Spinal cord (tissue), 10 donors: Measurements from ENCODE around the gene FKBP10. TPM values are rescaled to one million over a fixed set of nuclear protein-coding genes. Genes with fewer than 3 reads are reported as not detected.

Experiments
- DNase-seq, 6 donors: peaks; one replicate each; pipeline versions ENCODE4 v3.0.0 to v3.0.0-alpha.2; 2013 to 2015; ENCODE audit warnings: low spot score in 6 of 6, low read depth in 4 of 6
- H3K27ac ChIP-seq: one replicate; pipeline ENCODE4 v1.5.1; 2013; ENCODE audit warnings: low read depth, low read length, control low read depth
- H3K27me3 ChIP-seq: one replicate; pipeline ENCODE4 v1.6.1; 2013; ENCODE audit warnings: low read length; ENCODE audit not compliant: control insufficient read depth, insufficient read depth
- H3K36me3 ChIP-seq: one replicate; pipeline ENCODE4 v1.6.1; 2013; ENCODE audit warnings: low read length; ENCODE audit not compliant: control insufficient read depth, insufficient read depth
- H3K4me1 ChIP-seq: one replicate; pipeline ENCODE4 v1.6.1; 2013; ENCODE audit warnings: low read length; ENCODE audit not compliant: control insufficient read depth, insufficient read depth
- H3K4me3 ChIP-seq: one replicate; pipeline ENCODE4 v1.5.1; 2013; ENCODE audit warnings: low read depth, low read length, control low read depth
- H3K9me3 ChIP-seq: one replicate; pipeline ENCODE4 v1.6.1; 2013; ENCODE audit warnings: low read length; ENCODE audit not compliant: control insufficient read depth, insufficient read depth
- WGBS: methylation state at CpG from one replicate; pipeline ENCODE4 v1.1.5; 2013; ENCODE audit warnings: missing lambda C conversion rate; ENCODE audit not compliant: insufficient coverage; 5-methylcytosine and 5-hydroxymethylcytosine counted together
- polyA plus RNA-seq, 2 donors: library from polyadenylated mRNA; unstranded; fragments of 120-200 nt; gene quantifications; one replicate each; pipeline ENCODE4 v1.2.1, GENCODE V29; 2013; ENCODE audit not compliant: insufficient read length in 2 of 2
- total RNA-seq, 2 donors: library from RNA; depleted of rRNA in 1 of 2; stranded (reverse); fragments of 120-200 nt in 1 of 2; fragments of >200 nt in 1 of 2; gene quantifications; one replicate each; pipeline versions ENCODE4 v1.2.3 to v1.2.4, GENCODE V29; 2013 to 2014
- donor health status: healthy.

Gene FKBP10
- total and polyA plus RNA-seq, 4 donors = 56.6 to 125 (median 87.2) TPM

DNA sequence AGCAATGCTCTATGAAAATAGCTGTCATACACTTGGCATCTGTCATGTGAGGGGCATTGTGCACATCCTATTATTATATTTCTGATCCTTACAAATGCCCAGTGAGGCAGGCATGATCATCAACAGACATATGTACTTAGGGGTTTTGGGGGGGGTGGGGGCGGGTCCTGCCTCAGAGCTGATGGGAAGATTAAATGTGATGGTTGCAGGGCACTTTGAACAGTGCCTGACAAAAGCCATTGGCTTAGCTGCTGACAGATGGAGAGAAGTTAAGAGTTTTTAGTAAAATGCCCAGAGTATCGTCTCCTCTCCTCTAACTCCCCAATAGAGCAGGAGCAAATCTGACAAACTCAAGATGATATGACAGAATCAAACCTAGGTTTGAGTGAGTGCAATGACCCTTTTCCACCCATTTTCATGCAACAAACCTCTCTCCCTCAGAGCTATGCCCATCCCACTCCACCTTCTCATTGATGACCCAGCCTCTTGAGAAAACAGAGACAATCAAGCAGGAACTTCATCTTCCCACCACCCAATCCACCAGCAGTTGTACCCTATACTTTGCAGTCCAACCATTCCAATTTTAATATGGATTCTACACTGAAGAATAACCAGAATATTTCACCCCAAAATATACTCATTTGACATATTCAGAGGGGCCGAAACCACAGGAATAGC is 47.6 kb downstream of the FKBP10 start:
- Histone ChIP-seq H3K4me3 (no peak overlapping the region), H3K27ac (no peak overlapping the region), H3K9me3 (no peaks in the 10 kb centered on the region), H3K36me3 (no peaks in the 10 kb centered on the region), H3K4me1 (peaks cover 11% of the 10 kb centered on the region), H3K27me3 (no peaks in the 10 kb centered on the region)
- 62% methylated on average over 2 of the region's 3 CpGs for WGBS
- no peak for DNase-seq

DNA sequence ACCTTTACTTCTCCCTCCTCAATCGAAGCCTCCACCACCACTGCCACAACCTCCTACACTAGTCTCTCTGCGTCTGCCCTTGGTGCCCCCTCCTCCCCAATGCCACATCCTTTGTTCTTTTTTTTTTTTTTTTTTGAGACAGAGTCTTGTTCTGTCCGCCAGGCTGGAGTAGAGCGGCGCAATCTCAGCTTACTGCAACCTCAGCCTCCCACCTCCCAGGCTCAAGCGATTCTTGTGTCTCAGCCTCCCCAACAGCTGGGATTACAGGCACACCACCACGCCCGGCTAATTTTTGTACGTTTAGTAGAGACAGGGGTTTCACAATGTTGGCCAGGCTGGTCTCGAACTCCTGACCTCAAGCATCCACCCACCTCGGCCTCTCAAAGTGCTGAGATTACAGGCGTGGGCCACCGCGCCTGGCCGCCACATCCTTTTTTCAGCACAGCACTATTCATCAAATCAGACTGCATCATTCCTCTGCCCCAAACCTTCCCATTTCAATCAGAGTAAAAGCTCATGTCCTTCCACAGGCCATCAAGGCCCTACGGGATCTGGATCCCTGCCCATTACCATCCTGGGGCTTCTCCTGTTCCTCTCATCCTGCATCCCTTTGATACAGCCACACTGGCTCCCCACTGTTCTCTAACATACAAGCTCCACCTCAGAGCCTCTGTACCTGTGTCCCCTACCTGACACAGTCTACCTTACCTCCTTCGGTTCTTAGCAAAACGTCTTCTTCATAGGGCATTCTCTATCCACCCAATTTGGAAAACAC is 50.5 kb downstream of the FKBP10 start:
- Histone ChIP-seq H3K36me3 (peaks cover 9% of the 10 kb centered on the region), H3K27me3 (no peaks in the 10 kb centered on the region), H3K4me3 (peak overlapping the region; percentile 89), H3K9me3 (no peaks in the 10 kb centered on the region), H3K4me1 (peaks cover 11% of the 10 kb centered on the region), H3K27ac (no peak overlapping the region)
- 46% methylated on average over 13 of the region's 18 CpGs for WGBS
- DNase-seq = peak in 1 of 6 donors; percentile 51

DNA sequence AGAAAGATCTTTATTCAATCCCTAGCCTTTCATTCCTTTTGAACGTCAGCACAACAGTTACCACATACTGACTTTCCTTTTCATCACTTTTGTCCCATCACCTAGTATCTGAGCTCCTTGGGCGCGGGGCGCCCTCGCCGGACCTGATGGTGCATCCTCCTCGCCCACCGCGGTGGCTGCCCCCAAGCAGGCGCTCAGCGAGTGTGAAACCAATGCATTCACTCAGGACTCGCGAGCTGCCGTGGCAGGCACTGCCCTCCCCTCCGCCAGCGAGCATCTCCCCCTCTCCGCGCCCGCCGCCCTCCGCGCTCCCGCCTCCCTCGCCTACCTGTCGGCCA is 51.7 kb downstream of the FKBP10 start:
- peak in 3 of 6 donors; percentile 11 to 27 (median 15) for DNase-seq
- no peaks in the 10 kb centered on the region for H3K27me3 ChIP-seq
- H3K36me3 ChIP-seq = peaks cover 13% of the 10 kb centered on the region
- no peaks in the 10 kb centered on the region for H3K9me3 ChIP-seq
- peak overlapping the region; percentile 89 for H3K4me3 ChIP-seq
- peaks cover 11% of the 10 kb centered on the region for H3K4me1 ChIP-seq
- H3K27ac ChIP-seq = peak overlapping the region; percentile 92
- WGBS = 0% methylated on average over 25 of the region's 25 CpGs

DNA sequence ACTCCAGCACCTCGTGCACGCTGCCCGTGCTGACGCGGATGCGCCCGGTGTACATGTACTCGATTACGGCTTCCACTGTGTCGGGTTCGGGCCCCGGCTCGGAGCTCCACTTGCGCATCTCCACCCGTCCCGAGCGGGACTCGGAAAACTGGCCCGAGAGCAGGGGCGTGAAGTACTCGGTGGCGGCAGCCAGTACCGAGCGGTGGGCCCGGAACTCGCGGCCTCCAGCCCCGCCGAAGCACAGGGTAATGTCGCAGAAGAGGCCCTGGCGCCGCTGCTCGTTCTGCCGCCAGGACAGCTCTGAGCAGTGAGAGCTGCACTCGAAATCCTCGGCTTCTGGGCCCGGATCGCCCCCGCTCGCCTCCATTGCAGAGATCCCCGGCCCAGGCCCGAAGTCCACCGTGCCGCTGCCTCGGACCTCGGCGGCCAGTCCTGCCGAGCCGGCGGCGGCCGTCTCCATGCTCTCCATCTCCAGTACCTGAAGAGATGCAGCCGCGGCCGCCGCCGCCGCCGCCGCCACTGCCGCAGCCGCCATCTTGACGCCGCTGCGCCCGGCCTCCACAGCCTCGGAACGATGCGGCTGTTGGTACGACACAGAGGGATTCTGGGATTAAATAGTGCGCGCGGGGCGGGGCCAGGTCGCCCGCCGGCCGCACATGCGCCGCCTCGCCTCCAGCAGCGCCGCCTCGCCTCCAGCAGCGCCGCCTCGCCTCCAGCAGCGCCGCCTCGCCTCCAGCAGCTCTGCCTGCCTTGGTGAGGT is 52.2 kb downstream of the FKBP10 start, which contains the start of gene KLHL11:
TSS of gene KLHL11 (minus strand) at position 588 of the 760 bp plus-strand sequence. CDS start at position 535, 53 bp downstream.
- WGBS = under 1% methylated on average over 87 of the region's 90 CpGs
- peaks cover 11% of the 10 kb centered on the region for H3K4me1 ChIP-seq
- peak within 1 kb of the TSS; percentile 92 for H3K27ac ChIP-seq
- peak; percentile 68 to 97 (median 86) for DNase-seq
- H3K9me3 ChIP-seq = no peaks in the 10 kb centered on the region
- no peaks in the 10 kb centered on the region for H3K27me3 ChIP-seq
- peak within 1 kb of the TSS; percentile 89 for H3K4me3 ChIP-seq
- peaks cover 18% of the 10 kb centered on the region for H3K36me3 ChIP-seq

DNA sequence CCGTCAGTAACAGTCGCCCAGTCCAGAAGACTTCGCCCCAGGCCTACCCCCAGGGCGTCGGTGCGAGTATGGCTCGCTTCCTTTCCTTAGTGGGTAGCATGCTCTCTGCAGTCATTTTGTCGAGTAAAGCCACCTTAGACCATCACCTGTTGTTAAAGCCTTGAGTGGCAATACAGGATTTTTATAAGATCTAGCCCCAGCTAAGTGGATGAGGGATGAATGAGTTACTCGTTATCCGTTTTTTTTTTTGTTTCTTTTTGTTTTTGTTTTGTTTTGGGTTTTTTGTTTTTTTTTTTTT is 52.7 kb downstream of the FKBP10 start:
- Histone ChIP-seq H3K4me1 (peaks cover 11% of the 10 kb centered on the region), H3K27ac (peak overlapping the region; percentile 92), H3K4me3 (peak overlapping the region; percentile 41), H3K27me3 (no peaks in the 10 kb centered on the region), H3K36me3 (peaks cover 21% of the 10 kb centered on the region), H3K9me3 (no peaks in the 10 kb centered on the region)
- DNase-seq = no peak
- WGBS = 0% methylated on average over 7 of the region's 10 CpGs

DNA sequence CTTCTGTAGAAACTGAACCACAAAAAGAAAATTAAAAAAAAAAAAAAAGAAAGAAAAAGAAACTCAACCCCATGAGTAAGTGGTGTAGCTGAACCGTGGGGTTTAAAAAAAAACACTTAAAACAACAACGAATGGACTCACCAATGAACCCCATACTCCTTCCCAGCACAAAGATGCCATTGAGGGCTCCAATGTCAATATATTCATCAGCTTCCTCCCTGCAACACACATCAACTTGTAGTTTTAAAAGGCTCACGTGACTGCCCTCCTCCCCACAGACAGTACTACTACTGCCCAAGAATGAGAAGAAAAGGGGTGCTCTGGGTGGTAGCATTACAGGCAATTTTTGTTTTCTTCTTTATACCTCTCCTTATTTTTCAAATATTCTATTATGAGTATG is 55.8 kb downstream of the FKBP10 start:
- H3K9me3 ChIP-seq = no peaks in the 10 kb centered on the region
- peaks cover 51% of the 10 kb centered on the region for H3K36me3 ChIP-seq
- H3K27ac ChIP-seq = no peak overlapping the region
- DNase-seq = peak in 1 of 6 donors; percentile 7
- no peak overlapping the region for H3K4me3 ChIP-seq
- H3K27me3 ChIP-seq = no peaks in the 10 kb centered on the region
- 83% methylated on average over 1 of the region's 3 CpGs for WGBS
- peaks cover under 1% of the 10 kb centered on the region for H3K4me1 ChIP-seq

DNA sequence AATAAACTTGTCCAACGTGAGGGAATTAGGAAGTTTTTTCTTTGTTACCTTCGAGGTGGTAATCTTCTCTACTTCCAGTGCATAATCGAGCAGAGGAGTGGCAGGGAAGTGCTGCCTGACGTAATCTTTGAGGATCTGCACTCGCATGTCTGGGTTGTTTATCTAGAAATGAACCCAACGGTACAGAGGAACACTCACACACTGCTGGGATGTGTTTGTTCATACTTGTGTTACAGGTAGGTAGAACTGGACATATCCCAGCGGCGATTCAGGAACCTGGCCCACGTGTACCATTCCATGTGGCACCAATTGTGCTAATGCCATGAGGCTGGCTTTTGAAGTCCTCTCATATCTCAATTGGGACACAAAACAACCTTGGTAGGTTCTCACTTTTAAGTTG is 56.6 kb downstream of the FKBP10 start:
- Histone ChIP-seq H3K4me3 (no peak overlapping the region), H3K4me1 (no peaks in the 10 kb centered on the region), H3K27ac (no peak overlapping the region), H3K36me3 (peaks cover 59% of the 10 kb centered on the region), H3K9me3 (no peaks in the 10 kb centered on the region), H3K27me3 (no peaks in the 10 kb centered on the region)
- no peak for DNase-seq
- WGBS = 98% methylated on average over 6 of the region's 9 CpGs

DNA sequence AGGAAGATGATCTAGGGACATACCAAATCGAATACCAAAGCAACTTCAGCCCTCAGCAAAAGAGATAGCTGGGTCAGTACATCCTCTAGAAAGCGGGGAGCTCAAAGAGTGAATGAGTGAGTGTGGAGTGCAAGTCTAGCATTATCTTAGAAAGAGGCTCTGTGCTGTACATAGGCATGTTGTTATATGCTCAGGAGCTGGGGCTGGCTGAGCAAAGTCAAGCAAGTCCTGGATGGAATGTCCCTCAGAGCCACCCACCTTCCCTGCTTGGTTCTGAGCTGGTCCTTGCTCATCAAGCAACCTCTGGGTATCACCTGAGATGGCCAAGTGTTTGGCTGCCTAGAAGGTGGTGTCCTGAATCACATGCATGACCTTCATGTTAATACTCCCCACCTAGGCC is 57.3 kb downstream of the FKBP10 start:
- Histone ChIP-seq H3K4me3 (no peak overlapping the region), H3K27me3 (no peaks in the 10 kb centered on the region), H3K36me3 (peaks cover 65% of the 10 kb centered on the region), H3K27ac (no peak overlapping the region), H3K4me1 (no peaks in the 10 kb centered on the region), H3K9me3 (no peaks in the 10 kb centered on the region)
- 100% methylated on average over 1 of the region's 2 CpGs for WGBS
- no peak for DNase-seq

DNA sequence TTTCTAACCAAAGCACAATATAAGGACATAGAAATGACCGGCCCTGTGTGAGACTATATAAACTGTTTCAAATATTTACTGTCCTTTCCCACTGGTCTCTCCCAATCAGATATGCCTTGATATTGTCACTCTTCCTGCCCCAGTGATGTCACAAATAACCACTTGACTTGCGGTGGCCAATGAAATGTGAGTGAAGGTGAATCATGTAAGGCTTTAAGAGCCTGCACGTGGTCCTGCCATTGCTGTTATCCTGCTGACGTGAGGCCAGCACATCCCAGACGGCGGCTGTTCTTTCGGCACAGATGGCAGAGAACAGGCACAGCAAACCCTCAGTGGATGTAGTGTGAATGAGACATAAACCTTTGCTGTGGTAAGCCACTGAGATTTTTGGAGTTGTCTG is 57.8 kb downstream of the FKBP10 start:
- 94% methylated on average over 7 of the region's 7 CpGs for WGBS
- Histone ChIP-seq H3K27ac (no peak overlapping the region), H3K4me3 (no peak overlapping the region)

More for the DNA sequence above, 57.8 kb downstream of the FKBP10 start:
- Histone ChIP-seq H3K9me3 (no peaks in the 10 kb centered on the region), H3K36me3 (peaks cover 68% of the 10 kb centered on the region), H3K4me1 (no peaks in the 10 kb centered on the region), H3K27me3 (no peaks in the 10 kb centered on the region)
- no peak for DNase-seq
